ENCODE results near the gene ANAPC2.

DNA sequence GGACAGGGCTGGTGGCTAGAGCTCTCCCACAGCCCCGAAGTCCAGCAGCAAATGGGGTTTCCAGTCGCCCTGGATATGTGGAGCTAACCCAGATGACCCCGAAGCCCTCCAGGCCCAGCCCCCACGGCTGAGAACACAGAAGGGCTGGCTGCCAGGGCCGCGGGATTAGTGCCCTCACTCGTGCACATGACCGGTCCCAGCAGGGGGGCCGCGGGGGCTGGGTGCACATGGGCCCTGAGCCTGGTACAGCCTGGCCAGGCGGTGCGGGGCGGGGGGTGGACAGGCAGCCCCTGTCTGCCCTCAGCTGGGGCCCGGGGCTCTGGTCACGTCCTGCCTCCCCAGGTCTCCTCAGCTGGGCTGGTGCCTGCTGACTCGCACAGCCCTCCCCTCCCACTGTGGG lies 6.0 kb upstream of the ANAPC2 start:
- TF ChIP-seq EP300 (IDR thresholded peaks at IDR 0.05) = no peak
- TF ChIP-seq, protein P1, sequence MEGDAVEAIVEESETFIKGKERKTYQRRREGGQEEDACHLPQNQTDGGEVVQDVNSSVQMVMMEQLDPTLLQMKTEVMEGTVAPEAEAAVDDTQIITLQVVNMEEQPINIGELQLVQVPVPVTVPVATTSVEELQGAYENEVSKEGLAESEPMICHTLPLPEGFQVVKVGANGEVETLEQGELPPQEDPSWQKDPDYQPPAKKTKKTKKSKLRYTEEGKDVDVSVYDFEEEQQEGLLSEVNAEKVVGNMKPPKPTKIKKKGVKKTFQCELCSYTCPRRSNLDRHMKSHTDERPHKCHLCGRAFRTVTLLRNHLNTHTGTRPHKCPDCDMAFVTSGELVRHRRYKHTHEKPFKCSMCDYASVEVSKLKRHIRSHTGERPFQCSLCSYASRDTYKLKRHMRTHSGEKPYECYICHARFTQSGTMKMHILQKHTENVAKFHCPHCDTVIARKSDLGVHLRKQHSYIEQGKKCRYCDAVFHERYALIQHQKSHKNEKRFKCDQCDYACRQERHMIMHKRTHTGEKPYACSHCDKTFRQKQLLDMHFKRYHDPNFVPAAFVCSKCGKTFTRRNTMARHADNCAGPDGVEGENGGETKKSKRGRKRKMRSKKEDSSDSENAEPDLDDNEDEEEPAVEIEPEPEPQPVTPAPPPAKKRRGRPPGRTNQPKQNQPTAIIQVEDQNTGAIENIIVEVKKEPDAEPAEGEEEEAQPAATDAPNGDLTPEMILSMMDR (IDR thresholded peaks at IDR 0.05) = no peak

All from ovary (tissue), 3 donors.